Cardiac ventricle fibroblast (primary cell): ENCODE results near the gene CHRNG. TPM values are rescaled to one million over a fixed set of nuclear protein-coding genes. Genes with fewer than 3 reads are reported as not detected.

Source experiments
- total RNA-seq: library from RNA; depleted of rRNA; stranded (reverse); fragments of >200 nt; gene quantifications from 2 replicates; pipeline ENCODE4 v1.2.3, GENCODE V29; 2015

CHRNG gene
- total RNA-seq, result not detected in 2 replicates

GRCh38 chr2:232539298-232540231 is at the start of gene CHRNG:
Gene CHRNG (plus strand): TSS chr2:232539692. CDS start chr2:232539748, 56 bp downstream.

GRCh38 chr2:232519581-232520438 is 19.7 kb upstream of the CHRNG start, which contains the start of gene PRSS56:
Gene PRSS56 (plus strand): TSS chr2:232520388. CDS start chr2:232520599, 211 bp downstream.

GRCh38 chr2:232525791-232526371 is 13.6 kb upstream of the CHRNG start, which contains the start of gene CHRND:
Gene CHRND (plus strand): TSS chr2:232526160. CDS start chr2:232526216, 56 bp downstream.

GRCh38 chr2:232550354-232551249 is 11.1 kb downstream of the CHRNG start, which contains the start of the genes EIF4E2 and TIGD1:
Gene EIF4E2 (plus strand): TSS chr2:232550689. CDS start chr2:232550725, 36 bp downstream.
Gene TIGD1 (minus strand): TSS chr2:232550557. CDS start chr2:232549882, 675 bp downstream.

Other genes with a start within 250 kb of the CHRNG start
- not detected in 2 replicates for gene ALPP, start 160.9 kb upstream of the CHRNG start, total RNA-seq
- gene ALPG, start 132.8 kb upstream of the CHRNG start, total RNA-seq, result not detected in 2 replicates
- gene ALPI, start 83.5 kb upstream of the CHRNG start, total RNA-seq, result not detected in 2 replicates
- gene ECEL1, start 51.9 kb upstream of the CHRNG start, total RNA-seq, result not detected in 2 replicates
- gene PRSS56, start 19.3 kb upstream of the CHRNG start, total RNA-seq, result not detected in 2 replicates
- gene CHRND, start 13.5 kb upstream of the CHRNG start, total RNA-seq, result not detected in 2 replicates
- gene TIGD1, start 10.9 kb downstream of the CHRNG start, total RNA-seq, result 1.4 and 3.2 TPM in 2 replicates
- gene EIF4E2, start 11.0 kb downstream of the CHRNG start, total RNA-seq, result 47.5 and 52.8 TPM in 2 replicates
- 0.37 and 0.98 TPM in 2 replicates for gene EFHD1, start 93.9 kb downstream of the CHRNG start, total RNA-seq
- 36.0 and 40.0 TPM in 2 replicates for gene GIGYF2, start 157.6 kb downstream of the CHRNG start, total RNA-seq
- not detected in 2 replicates for gene KCNJ13, start 236.9 kb downstream of the CHRNG start, total RNA-seq